Neural crest cell (in vitro differentiated cells): ENCODE data around the gene CD59. TPM values are rescaled to one million over a fixed set of nuclear protein-coding genes. Genes with fewer than 3 reads are reported as not detected.

Experiments
- DNase-seq: peaks from one replicate; pipeline ENCODE4 v3.0.0; 2021; ENCODE audit warnings: low read depth, mixed read lengths, low spot score
- H3K27ac Mint-ChIP-seq: one replicate; pipeline ENCODE4 v1.8.0; 2021; ENCODE audit warnings: mild to moderate bottlenecking, mixed read lengths; ENCODE audit not compliant: unreplicated experiment
- H3K27me3 Mint-ChIP-seq: 2 replicates; pipeline ENCODE4 v1.8.0; 2021; ENCODE audit warnings: low read depth, mild to moderate bottlenecking, mixed read lengths
- H3K36me3 Mint-ChIP-seq: 2 replicates; pipeline ENCODE4 v1.8.0; 2021; ENCODE audit warnings: low read depth, mild to moderate bottlenecking, mixed read lengths
- H3K4me1 Mint-ChIP-seq: 2 replicates; pipeline ENCODE4 v1.8.0; 2021; ENCODE audit warnings: mixed read lengths
- H3K4me3 Mint-ChIP-seq: one replicate; pipeline ENCODE4 v1.8.0; 2021; ENCODE audit warnings: mild to moderate bottlenecking, mixed read lengths
- H3K9me3 Mint-ChIP-seq: 2 replicates; pipeline ENCODE4 v1.8.0; 2021; ENCODE audit warnings: mixed read lengths
- CTCF ChIP-seq: fragments of 200-600 bp; sonication (generic); conservative IDR thresholded peaks from 2 replicates; pipeline ENCODE4 v1.5.0; 2021; ENCODE audit warnings: antibody characterized with exemption, mild to moderate bottlenecking
- total RNA-seq: library from RNA; stranded (reverse); gene quantifications from 2 replicates; pipeline ENCODE4 v1.2.1, GENCODE V29; 2021

Gene CD59
- total RNA-seq, 1 donor from 2014 or later = 86.3 TPM

- no peak overlapping the region for H3K27ac Mint-ChIP-seq
- no peak for TF ChIP-seq CTCF
- no peaks in the 10 kb centered on the region for H3K36me3 Mint-ChIP-seq
- H3K27me3 Mint-ChIP-seq = no peaks in the 10 kb centered on the region
- H3K4me1 Mint-ChIP-seq = peaks cover 62% of the 10 kb centered on the region
- H3K4me3 Mint-ChIP-seq = peak overlapping the region; percentile 82
- peak; percentile 31 for DNase-seq
- H3K9me3 Mint-ChIP-seq = no peaks in the 10 kb centered on the region
Measured at GRCh38 chr11:33700063-33700501, 36.1 kb downstream of the CD59 start.

GRCh38 chr11:33699515-33700062, 36.6 kb downstream of the CD59 start:
- TF ChIP-seq CTCF = no peak
- Mint-ChIP-seq H3K9me3 (no peaks in the 10 kb centered on the region), H3K27ac (no peak overlapping the region), H3K27me3 (no peaks in the 10 kb centered on the region), H3K36me3 (no peaks in the 10 kb centered on the region), H3K4me1 (peaks cover 62% of the 10 kb centered on the region), H3K4me3 (peak overlapping the region; percentile 82)
- DNase-seq = no peak

- DNase-seq = no peak
- no peak for TF ChIP-seq CTCF
- no peaks in the 10 kb centered on the region for H3K36me3 Mint-ChIP-seq
- peak overlapping the region; percentile 82 for H3K4me3 Mint-ChIP-seq
- no peaks in the 10 kb centered on the region for H3K27me3 Mint-ChIP-seq
- H3K4me1 Mint-ChIP-seq = peaks cover 58% of the 10 kb centered on the region
- no peaks in the 10 kb centered on the region for H3K9me3 Mint-ChIP-seq
- H3K27ac Mint-ChIP-seq = no peak overlapping the region
Measured at GRCh38 chr11:33698921-33699320, 37.3 kb downstream of the CD59 start.

GRCh38 chr11:33697997-33698396, 38.2 kb downstream of the CD59 start:
- peaks cover 59% of the 10 kb centered on the region for H3K4me1 Mint-ChIP-seq
- no peak for DNase-seq
- peak overlapping the region; percentile 52 for H3K4me3 Mint-ChIP-seq
- no peak for TF ChIP-seq CTCF
- H3K36me3 Mint-ChIP-seq = no peaks in the 10 kb centered on the region
- no peak overlapping the region for H3K27ac Mint-ChIP-seq
- no peaks in the 10 kb centered on the region for H3K9me3 Mint-ChIP-seq
- no peaks in the 10 kb centered on the region for H3K27me3 Mint-ChIP-seq

- Mint-ChIP-seq H3K27me3 (no peaks in the 10 kb centered on the region), H3K36me3 (no peaks in the 10 kb centered on the region), H3K27ac (no peak overlapping the region), H3K4me1 (peaks cover 61% of the 10 kb centered on the region), H3K4me3 (no peak overlapping the region), H3K9me3 (no peaks in the 10 kb centered on the region)
- TF ChIP-seq CTCF = no peak
- no peak for DNase-seq
Measured at GRCh38 chr11:33696931-33697638, 39.1 kb downstream of the CD59 start.
